Stimulated activated naive CD8-positive, alpha-beta T cell treated with anti-CD3 and anti-CD28 coated beads, Interleukin-15, Interleukin-2, amounts not matched to agents 100 U/mL and 50 U/mL, for 24 hours (primary cell): ENCODE results near the gene EP400.

ENCODE experiments used
- ATAC-seq: fragments of 150-1000 bp; cut with Tn5 transposase; one replicate; pipeline ENCODE4 v1.10.0; 2021
- DNase-seq: peaks from one replicate; pipeline ENCODE4 v3.0.0; 2021

EP400 gene, protein sequence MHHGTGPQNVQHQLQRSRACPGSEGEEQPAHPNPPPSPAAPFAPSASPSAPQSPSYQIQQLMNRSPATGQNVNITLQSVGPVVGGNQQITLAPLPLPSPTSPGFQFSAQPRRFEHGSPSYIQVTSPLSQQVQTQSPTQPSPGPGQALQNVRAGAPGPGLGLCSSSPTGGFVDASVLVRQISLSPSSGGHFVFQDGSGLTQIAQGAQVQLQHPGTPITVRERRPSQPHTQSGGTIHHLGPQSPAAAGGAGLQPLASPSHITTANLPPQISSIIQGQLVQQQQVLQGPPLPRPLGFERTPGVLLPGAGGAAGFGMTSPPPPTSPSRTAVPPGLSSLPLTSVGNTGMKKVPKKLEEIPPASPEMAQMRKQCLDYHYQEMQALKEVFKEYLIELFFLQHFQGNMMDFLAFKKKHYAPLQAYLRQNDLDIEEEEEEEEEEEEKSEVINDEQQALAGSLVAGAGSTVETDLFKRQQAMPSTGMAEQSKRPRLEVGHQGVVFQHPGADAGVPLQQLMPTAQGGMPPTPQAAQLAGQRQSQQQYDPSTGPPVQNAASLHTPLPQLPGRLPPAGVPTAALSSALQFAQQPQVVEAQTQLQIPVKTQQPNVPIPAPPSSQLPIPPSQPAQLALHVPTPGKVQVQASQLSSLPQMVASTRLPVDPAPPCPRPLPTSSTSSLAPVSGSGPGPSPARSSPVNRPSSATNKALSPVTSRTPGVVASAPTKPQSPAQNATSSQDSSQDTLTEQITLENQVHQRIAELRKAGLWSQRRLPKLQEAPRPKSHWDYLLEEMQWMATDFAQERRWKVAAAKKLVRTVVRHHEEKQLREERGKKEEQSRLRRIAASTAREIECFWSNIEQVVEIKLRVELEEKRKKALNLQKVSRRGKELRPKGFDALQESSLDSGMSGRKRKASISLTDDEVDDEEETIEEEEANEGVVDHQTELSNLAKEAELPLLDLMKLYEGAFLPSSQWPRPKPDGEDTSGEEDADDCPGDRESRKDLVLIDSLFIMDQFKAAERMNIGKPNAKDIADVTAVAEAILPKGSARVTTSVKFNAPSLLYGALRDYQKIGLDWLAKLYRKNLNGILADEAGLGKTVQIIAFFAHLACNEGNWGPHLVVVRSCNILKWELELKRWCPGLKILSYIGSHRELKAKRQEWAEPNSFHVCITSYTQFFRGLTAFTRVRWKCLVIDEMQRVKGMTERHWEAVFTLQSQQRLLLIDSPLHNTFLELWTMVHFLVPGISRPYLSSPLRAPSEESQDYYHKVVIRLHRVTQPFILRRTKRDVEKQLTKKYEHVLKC (N-terminal part only)

DNA sequence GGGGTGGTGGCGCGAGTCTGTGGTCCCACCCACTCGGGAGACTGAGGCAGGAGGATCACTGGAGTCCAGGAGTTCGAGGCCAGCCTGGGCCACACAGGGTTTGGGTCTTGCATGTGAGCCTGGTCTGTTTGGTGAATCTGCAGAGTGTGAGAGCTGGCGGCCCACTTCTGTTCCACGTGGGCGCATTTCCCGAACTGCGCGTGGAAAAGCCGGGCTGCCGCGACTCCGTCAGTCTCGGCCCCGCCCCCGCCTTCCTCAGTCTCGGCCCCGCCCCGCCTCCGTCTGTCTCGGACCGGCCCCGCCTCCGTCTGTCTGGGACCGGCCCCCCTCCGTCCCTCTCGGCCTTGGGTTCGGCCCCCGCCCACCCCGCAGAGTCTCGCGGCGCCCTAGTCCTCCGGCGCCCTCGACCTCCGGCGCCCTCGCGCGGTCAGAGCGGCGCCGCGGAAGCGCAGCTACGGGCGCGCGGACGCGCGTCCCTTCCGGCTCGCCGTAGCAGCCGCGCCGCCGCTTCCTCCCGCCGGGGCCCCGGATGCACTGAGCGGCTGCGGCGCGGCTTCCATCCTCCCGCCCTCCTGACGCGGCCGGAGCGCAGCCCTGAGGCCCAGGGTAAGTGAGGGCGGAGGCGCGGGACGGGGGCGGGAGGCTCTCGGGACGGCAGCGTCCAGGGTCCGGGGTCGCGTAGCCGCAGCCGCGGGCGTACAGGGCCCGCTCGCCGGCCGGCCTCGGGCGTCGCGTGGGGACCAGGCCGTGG is at the start of gene EP400:
TSS of gene EP400 (plus strand) at position 512 of the 751 bp plus-strand sequence. CDS start 10,678 bp downstream, outside the sequence.
- ATAC-seq = peak; percentile 98
- DNase-seq = peak; percentile 97

DNA sequence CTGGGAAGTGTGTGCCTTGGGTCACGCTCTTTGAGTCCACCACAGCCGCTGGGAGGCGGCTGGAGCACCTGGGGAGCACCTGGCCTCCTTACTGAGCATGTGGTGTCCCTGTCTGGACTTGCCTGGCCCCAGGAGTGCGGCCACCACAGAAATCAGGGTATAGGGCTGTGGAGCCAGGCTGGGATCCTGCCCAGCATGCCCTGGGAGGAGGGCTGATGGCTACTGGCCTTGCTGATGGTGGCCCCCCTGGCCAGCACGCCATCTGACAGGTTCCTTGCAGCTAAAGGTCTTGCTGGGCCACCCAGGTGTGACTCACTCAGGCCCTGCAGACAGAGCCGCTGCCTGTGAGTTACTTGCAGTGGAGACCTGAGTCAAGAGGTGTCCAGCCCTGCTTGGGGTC is 49.3 kb upstream of the EP400 start:
- DNase-seq (no peak), ATAC-seq (no peak)

DNA sequence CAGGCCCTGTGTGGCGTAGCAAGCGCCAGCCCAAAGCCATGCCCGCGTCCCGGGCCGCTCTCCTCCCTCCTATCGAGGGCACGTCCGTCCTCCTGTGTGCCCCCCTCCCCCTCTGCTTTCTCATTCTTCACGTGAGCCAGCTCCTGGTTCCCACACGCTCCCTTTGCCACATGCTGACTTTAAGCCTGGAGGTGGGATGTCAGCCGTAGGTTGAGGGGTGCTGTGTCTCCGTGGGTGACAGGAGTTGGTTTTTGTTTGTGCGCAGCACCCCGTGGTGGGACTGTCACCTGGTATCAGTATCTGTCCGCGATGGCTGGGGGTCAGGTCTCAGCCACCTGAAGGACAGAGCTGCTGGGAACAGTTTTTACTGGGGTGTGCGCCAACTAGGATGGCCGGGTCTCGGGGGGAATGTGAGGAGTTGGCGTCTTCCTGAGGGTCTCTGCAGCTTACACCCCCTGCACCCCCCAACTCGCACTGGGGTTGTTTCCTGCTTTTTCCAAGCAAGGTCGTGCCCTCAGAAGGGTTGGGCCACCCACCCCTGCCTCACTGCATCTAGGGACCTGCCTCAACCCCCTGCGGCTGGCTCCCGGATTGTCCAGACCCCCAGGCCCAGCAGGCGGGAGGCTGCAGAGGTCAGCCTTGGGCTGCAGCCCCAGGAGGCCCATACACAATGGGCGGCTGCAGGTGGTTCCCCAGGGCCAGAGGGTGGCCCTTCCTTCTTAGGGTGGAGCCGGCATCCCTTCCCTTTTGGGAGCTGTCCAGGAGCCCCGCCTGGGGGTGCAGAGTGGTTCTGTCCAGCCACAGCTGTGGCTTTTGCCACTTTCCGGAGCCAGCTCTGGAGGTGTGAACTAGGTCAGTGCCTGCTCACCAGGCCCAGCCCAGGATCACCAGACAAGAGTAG is 48.1 kb upstream of the EP400 start:
- no peak for DNase-seq
- no peak for ATAC-seq

DNA sequence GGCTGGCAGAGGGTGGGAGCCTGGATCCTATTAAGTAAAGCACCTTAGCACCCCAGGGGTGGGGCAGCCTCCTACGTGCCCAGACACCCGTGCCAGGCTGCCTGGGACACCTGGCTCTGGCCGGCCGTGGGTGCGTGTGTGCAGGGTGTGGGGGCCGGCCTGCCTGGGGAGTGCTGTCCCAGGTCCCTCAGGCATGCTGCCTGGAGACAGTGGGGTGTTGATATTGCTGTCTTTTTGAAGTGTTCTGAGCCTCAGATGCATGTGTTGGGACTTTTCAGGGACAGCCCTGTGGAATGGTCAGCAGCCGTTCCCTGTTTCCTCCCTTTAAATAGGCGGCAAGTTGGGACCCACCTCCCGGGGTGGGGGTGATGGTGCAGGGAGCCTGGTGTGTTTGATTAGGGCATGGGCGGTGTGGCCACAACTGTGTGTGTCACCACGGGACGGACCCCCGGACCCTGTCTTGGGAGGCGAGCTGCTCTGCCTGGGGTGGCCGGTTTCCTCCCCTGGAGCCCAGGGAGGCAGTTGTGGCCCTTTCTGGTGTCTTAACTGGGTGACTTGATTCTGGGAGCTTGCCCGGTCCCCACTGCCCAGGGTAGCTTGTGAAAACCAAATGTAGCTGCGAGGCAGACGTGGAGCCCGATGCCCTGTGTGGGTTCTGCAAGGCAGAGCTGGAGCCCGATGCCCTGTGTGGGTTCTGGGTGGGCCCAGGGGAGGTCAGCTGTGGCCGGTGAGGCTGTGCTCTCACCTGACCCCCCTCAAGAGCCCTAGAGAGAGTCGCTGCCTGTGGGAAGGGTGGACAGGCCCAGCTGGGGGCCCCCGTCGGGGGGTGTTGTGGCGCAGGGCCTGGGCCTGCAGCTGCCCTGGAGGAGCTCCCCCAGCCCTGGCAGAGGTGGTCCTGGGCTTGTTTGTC is 47.2 kb upstream of the EP400 start:
- ATAC-seq = no peak
- DNase-seq = no peak

DNA sequence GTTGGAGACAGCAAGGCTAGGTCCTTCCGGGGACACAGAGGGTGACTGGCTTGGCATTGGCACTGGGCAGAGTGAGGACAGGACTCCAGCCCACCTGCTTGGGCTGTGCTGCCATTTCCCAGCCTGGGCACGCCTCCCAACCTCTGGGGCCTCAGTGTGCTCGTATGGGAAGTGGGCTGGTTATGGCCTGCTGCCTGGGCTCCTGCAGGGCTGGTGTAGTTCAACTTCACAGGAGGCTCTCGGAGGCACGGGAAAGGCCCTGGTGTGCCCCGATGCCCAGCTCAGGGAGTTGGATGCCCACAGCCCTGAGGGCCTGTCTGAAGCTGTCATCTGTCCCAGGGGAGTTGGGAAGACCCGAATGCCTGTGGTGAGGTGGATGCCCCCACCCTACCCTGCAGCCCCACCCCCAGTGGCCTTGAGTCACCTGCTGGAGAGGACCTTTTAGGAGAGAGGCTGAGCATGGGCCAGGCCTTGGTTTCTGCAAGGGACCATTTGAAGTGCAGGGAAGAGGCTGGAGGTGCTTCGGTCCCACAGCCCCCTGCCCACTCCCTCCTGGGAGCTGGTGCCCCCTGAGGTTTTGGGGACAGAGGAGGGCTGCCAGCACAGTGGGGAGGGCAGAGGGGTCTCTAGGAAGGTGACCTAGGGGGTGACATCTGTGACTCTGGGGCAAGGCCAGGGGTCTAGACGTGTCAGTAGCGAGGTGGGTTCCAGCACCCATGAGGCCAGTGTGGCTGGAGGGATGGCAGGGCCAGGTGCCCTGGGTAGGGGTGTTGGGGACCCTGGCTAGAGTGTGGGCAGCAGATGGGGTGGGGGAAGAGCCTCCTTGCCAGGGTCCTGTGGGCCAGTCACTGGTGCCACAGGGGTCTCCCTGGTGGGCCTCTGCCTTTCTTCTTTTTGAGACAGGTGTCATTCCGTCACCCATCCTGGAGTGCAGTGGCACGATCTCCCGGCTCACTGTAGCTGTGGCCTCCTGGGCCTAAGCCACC is 46.2 kb upstream of the EP400 start:
- ATAC-seq (no peak), DNase-seq (no peak)

DNA sequence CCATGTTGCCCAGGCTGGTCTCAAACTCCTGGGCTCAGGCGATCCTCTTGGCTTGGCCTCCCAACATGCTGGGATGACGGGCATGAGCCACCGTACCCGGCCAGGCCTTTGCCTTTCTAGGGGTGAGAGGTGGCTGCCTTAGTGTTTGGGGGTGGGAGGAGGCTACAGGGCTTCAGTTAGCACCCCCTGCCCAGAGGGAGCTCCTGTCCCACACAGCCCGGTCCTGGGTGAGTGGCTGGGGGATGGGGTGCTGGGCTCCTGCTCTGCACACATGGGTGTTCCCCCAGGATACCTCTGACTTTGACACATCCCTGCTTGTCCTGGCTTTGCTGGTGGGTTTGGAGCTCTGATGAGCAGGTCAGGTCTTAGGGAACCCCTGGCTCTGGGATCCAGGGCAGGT is 45.4 kb upstream of the EP400 start:
- ATAC-seq (no peak), DNase-seq (no peak)

DNA sequence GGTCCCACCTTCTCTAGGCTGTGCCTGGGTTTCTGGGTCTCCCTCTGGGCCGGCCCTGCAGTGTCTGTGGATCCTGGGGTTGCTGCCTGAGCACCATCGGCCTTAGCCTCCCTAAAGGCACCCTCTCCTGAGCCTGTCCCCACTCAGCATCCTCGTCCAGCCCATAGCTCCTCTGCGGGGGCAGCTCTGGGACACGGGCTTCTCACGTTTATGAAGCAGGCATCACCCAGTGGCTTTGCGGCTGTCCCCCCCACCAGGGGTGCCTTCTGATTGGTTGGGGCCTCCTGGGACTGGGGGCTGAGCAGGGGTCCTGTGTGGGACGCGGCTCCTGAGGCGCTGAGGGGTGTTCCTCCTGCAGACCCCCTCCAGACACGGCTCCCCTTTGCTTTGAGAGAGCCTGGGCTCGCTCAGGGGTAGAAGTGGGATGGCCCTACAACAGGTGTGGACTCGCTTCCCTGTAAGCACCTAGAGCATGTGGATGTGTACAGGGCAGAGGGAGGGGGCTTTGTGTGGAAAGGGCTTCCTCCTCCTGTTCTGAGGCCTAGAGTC is 44.6 kb upstream of the EP400 start:
- no peak for DNase-seq
- ATAC-seq = no peak

DNA sequence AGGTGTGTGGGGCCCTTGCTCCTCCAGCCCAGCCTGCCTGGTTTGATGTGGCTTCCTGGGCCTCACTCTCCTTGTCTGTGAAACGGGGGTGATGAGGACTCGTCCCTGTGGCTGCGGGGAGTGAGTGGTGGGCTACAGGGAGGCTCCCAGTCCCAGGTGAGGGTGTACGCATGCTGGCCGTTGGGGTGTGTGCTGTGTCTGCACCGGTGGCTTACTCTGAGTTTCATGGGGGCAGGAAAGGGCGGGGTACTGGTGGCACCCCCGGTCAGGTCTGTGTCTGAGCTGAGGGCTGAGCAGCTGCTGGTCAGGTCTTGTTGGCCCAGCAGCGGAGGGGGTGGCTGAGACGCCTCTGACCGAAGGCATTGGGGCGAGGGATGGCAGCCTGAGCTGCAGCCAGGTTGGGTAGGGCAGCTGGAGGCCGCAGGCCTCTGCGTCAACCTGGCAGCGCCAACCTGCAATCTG is 44.1 kb upstream of the EP400 start:
- DNase-seq (no peak), ATAC-seq (no peak)

DNA sequence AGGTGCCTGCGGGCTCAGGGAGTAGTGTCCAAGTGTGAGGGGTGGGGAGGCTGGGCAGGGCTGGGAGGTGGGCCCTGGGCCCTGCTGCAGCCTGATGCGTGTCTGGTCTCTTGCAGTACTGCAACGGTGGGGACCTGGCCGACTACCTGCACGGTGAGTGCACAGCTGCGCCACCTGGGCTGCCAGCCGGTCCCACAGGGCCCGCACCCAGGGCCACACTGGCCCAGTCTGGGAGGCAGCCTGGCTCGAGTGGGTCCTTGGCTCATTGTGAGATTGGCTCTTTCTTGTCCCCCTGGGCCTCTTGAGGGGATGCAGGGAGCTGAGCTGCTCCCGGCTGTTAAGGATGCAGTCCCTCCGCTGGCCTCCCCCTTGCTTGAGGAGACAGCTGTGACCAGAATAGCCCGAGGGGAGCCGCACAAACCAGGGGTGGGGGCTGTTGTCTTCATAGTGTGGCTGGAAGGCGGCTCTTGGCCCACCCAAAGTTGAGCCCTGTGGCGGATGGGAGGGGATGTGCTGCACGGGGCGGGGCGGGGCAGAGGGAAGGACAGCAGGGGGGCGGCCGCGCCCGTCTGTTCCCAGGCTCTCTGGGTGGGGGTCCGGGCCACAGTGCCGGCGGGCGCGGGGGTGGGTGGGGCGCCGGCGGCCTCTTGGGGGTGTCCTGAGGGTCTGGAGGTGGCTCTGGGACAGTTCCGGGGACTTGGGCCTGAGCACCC is 42.2 kb upstream of the EP400 start:
- DNase-seq (no peak), ATAC-seq (no peak)

DNA sequence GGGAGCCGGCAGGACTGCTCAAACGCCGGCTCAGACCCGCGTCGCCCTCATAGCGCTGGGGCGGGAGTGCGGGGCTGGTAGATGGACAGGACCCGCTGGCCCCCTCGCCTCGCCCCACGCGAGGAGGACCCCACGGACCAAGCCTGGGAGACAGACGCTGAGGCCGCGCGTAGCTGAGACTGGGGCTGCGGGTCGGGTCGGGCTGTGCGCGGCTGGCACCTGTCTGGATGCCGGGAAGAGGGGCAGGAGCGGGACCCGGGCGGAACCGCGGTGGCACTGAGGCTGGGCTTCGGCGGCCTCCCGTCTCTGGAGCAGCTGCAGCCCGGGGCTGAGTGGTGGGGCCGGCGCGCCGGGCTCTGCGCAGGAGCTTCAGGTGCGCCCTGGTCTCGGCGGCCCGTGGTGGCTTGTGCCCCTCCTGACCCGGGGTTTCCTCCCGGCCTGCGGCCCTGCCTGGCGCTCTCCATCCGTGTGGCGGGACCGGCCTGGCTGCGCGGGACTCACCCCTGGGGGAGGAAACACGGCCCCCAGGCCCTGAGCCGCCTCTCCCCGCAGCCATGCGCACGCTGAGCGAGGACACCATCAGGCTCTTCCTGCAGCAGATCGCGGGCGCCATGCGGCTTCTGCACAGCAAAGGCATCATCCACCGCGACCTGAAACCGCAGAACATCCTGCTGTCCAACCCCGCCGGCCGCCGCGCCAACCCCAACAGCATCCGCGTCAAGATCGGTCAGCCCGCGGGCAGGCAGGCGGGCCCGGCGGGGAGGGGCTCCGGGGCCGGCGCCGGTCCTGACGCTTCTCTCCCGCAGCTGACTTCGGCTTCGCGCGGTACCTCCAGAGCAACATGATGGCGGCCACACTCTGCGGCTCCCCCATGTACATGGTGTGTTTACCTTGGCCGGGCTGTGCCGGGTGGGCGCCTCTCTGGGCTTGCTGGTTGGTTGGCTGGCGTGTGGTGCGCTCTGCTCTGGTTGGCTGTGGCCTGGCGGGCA is 41.4 kb upstream of the EP400 start:
- no peak for ATAC-seq
- no peak for DNase-seq

DNA sequence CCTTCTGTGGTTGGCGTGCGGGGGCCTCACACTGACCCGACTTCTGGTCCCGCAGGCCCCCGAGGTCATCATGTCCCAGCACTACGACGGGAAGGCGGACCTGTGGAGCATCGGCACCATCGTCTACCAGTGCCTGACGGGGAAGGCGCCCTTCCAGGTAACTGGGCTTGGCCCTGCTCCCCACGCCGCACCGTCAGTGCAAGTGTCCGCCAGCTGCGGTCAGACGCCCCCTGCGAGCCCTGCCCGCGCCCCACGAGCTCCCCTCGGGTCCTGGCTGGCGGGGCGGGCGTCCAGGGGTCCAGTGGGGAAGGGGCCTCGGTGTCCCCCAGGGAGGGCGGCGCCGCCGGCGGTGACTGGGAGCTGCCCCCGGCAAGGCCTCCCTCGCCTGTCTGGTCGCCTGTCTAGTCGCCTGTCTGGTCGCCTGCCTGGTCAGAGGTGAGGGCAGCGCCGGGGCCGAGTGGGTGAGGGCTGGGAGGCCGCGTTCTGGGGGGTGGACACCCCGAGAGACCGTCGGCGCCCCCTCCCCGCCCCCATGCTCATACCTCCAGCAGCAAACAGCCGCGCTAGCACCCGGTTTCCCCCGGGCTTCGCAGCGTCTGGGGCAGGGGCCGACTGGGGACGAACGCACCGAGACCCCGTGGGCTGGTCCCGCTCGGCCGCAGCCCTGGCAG is 40.5 kb upstream of the EP400 start:
- no peak for DNase-seq
- ATAC-seq = no peak

DNA sequence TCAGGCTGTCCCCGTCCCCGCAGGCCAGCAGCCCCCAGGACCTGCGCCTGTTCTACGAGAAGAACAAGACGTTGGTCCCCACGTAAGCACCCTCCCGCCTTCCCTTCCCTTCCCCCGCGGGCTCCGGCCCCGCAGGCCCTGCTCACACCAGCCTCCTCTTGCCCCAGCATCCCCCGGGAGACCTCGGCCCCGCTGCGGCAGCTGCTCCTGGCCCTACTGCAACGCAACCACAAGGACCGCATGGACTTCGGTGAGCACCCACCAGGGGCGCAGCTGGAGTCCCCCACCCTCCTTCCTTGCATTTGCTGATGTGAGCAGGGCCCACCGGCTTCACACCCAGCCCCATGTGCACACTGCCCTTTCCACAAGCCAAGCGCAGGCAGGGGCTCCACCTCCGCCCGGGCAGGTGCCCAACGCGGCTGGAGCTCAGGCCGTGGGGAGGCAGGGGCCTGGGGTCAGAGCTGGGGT is 40.0 kb upstream of the EP400 start:
- DNase-seq (no peak), ATAC-seq (no peak)

DNA sequence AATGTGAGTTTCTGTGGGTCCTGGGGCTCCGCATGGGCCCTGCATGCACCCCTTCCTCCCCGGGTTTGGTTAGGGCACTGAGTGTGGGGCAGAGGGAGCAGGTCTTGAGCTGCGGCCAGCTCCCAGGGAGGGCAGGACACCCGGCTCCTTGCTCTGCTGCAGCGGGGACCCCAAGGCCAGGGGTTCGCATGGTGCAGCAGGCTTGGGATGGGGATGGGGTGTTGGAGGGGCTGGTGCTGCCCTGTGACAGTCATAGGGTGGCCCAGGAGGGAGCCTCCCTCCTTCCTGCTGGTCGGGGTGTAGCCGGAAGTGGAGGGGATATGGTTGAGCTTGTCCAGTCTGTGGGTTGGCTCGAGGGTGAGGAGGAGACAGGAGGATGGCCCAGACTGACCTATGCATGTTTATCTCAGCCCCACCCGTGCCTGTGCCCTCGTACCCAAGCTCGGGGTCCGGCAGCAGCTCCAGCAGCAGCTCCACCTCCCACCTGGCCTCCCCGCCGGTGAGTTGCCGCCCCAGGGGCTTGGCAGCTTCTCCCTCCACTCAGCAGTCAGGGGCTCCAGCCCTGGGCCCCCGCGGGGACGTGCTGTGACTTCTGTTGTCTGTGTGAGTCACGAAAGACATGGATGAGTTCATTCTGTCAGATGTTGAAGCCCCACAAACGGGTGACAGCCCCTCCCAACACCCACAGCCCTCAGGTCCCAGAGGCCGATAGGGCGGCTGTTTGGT is 39.3 kb upstream of the EP400 start:
- DNase-seq = no peak
- no peak for ATAC-seq

DNA sequence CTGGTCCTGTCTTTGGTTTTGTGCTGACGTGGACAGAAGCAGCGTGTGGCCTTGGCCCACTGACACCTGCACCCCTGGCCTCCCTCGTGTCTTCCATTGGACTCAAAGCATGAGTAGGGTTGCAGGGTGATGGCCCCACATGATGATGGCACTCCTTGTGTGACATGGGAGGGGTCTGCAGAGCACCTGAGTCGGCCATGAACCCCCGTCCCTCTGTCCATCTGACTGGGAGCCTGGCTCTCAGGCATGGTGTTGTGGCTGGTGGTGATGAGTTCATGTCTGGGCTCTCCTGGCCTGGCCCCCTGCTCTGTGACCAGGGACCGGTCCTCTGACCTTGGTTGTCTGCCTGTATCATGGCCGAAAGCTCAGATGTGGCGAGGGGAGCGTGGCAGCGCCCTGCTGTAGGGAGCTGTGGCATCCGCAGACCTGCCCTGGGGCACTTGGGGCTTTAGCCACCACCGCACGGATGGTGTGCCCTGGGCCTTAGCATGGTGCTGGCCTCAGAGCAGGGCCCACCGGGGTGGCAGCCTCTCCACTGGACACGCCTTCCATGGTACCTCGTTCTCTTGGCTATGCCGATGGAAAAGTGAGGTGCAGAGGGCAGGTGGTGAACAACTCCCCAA is 38.6 kb upstream of the EP400 start:
- no peak for ATAC-seq
- no peak for DNase-seq
